ENCODE data around the gene THAP10. TPM values are rescaled to one million over a fixed set of nuclear protein-coding genes. Genes with fewer than 3 reads are reported as not detected.

The THAP10 gene
- polyA plus RNA-seq, 3 donors, result 0.12 to 0.30 (median 0.15) TPM

DNA sequence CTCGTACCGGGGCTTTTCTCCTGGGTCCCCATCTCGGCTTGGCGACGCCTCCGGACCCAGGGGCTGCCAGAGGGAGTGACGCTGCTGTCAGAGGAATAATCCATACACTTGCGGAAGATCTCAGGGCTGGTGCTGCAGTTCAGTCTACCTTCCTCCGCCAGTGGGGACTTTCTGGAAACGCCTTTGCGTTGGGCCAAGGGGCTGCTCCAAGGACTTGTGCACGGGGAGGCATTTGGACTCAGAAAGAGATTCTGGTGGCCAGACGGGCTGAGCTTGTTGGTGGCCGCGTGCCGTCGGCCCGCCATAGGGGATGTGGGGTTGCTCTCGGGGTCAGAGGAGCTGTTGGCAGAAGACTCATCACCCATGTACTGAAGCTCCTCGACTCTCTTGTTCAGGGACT is 60.1 kb downstream of the THAP10 start:
- Histone ChIP-seq H2AFZ (ENCODE audit: insufficient read depth, low read depth, low read length, poor library complexity, severe bottlenecking) (no peak overlapping the region), H3K27ac (ENCODE audit: low read depth in 1 of 2, low read length in 2 of 2) (no peak overlapping the region), H3K4me3 (replicated peaks in 1 of 3; ENCODE audit: low read depth in 2 of 3, low read length in 3 of 3) (no peak overlapping the region), H3K79me2 (ENCODE audit: insufficient read depth, low read length) (no peaks in the 10 kb centered on the region), H3K36me3 (replicated peaks in 1 of 2; ENCODE audit: control insufficient read depth in 1 of 2, insufficient read depth in 2 of 2, low read length in 2 of 2) (no peaks in the 10 kb centered on the region), H3K9me3 (replicated peaks in 1 of 2; ENCODE audit: control insufficient read depth in 1 of 2, insufficient read depth in 1 of 2, low read length in 2 of 2) (no peaks in the 10 kb centered on the region), H4K20me1 (ENCODE audit: insufficient read depth, low read length) (no peaks in the 10 kb centered on the region), H3K27me3 (ENCODE audit: control insufficient read depth in 2 of 2, insufficient read depth in 2 of 2, low read length in 2 of 2) (no peaks in the 10 kb centered on the region), H3K9ac (ENCODE audit: insufficient read depth, low read length, poor library complexity, severe bottlenecking) (no peak overlapping the region), H3K4me1 (ENCODE audit: control insufficient read depth in 1 of 2, insufficient read depth in 2 of 2, low read length in 2 of 2) (no peaks in the 10 kb centered on the region), H3K4me2 (replicated peaks; ENCODE audit: extremely low read depth, low read length, poor library complexity, severe bottlenecking) (no peak overlapping the region)
- H3K27me3 Mint-ChIP-seq (ENCODE audit: low read depth in 3 of 3), result peaks cover 1 to 4% (median 4%) of the 10 kb centered on the region in 3 donors
- peaks cover 0 to 3% (median 0%) of the 10 kb centered on the region in 7 donors for H3K9me3 Mint-ChIP-seq
- no peaks in the 10 kb centered on the region for H3K4me1 Mint-ChIP-seq
- H3K36me3 Mint-ChIP-seq, result no peaks in the 10 kb centered on the region
- no peak for DNase-seq
- WGBS (ENCODE audit: insufficient coverage), result 91% methylated on average over 18 of the region's 20 CpGs
- intact Hi-C loops (cut with micrococcal nuclease), result no loop called here
- H3K27ac Mint-ChIP-seq, result no peak overlapping the region
- no peak overlapping the region for H3K4me3 Mint-ChIP-seq
- no peak for TF ChIP-seq CTCF (IDR thresholded peaks at IDR 0.05)

Other genes with a start within 250 kb of the THAP10 start
- gene UACA, start 128.9 kb downstream of the THAP10 start, polyA plus RNA-seq, result 1 to 10 TPM; 1.7 to 3.1 (median 2.4) TPM
- gene LARP6, start 38.3 kb downstream of the THAP10 start, polyA plus RNA-seq, result not detected
- gene LRRC49, start 393 bp upstream of the THAP10 start, polyA plus RNA-seq, result under 1 TPM; 0.08 to 0.51 (median 0.24) TPM
- gene THSD4, start 223.0 kb upstream of the THAP10 start, polyA plus RNA-seq, result not detected